Activated CD4-positive, alpha-beta T cell treated with anti-CD3 and anti-CD28 coated beads for 24 hours (primary cell): ENCODE results near the gene UCN2.
"Not testable (repeated sequence)": the region's sequence is repeated elsewhere in the genome, so short reads cannot be mapped to it uniquely, and the experiment has no call there.

Source experiments
- DNase-seq, 2 donors: peaks; one replicate each; pipeline ENCODE4 v3.0.0-alpha.2; 2020; ENCODE audit warnings: low read depth in 2 of 2

Gene UCN2

DNA sequence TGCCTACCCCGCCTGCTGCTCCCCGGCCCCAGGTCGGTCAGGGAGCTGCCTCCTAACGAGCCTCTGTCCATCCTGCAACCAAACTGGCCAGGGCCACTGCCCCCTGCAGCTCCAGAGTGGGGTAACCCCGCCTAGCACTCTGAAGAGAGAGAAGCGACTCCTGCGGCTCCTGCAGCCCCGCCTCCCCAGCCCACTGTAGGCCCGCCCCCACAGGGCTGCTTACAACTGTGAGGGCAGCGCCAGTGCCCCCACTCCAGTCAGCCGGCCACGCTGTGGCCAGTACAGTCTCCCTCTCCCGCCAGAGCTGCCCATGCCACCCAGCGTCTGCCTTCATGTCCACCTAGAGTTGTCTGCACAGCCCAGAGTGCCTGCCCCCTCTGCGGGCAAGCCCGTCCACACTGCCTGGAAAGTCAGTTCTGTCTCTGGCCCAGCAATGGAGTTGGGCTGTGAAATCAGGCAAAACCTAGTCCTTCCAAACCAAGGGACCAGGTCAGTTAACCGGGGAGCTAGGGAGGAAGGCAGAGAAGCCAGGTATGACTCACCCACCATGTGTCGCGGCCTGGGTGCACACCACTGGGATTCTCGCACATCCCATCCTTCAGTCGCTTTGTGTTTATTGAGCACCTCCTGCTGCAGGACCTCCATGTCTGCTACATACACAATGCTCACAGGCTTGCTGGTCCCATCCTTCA lies 2.4 kb downstream of the UCN2 start:
- no peak for DNase-seq

DNA sequence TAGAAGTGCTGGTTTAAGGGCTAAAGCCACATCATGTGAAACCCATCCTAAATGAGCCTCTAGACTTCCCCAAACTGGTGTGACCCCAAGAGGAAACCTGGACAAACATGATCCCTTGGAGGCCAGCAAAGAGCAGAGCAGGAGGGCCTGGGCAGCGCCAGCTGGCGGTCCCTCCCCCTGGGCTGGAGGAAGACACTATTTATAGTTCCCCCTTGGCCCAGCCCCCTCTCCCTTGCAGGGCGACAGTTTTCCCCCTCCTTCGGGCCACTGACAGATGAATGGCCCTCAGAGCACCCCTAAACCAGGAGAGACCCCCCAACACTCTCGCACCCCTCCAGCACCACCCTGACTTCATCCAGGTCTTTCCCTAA lies 2.9 kb downstream of the UCN2 start:
- no peak for DNase-seq

DNA sequence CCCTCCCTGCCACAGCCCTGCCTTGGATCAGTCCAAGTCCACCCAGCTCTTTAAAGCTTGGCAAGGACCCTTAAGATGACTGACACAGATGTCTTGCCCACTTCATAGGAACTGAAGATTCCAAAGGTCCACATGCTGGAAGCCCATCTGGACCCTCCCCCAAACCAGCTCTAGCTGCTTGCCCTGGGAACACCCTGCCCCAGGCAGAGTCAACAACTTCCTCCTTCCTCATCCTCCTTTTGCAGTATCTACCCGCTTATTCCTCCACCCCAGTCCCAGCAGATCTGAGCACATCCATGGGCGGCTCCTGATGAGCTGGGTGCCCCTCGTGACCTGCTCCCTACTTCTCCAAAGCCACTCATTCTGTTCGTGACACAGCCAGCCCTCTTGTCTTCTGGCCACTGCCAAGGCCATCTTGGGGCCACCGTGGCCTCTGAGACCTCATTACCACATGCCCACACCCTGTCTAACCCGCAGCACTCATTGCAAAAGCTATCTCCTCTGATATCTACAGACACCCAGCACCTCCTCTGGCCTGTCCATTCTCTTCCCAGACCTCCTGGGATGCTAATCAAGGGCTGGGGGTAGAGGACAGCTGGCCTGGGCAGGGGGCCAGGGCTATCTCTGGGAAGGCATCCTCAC lies 5.0 kb downstream of the UCN2 start:
- no peak for DNase-seq

DNA sequence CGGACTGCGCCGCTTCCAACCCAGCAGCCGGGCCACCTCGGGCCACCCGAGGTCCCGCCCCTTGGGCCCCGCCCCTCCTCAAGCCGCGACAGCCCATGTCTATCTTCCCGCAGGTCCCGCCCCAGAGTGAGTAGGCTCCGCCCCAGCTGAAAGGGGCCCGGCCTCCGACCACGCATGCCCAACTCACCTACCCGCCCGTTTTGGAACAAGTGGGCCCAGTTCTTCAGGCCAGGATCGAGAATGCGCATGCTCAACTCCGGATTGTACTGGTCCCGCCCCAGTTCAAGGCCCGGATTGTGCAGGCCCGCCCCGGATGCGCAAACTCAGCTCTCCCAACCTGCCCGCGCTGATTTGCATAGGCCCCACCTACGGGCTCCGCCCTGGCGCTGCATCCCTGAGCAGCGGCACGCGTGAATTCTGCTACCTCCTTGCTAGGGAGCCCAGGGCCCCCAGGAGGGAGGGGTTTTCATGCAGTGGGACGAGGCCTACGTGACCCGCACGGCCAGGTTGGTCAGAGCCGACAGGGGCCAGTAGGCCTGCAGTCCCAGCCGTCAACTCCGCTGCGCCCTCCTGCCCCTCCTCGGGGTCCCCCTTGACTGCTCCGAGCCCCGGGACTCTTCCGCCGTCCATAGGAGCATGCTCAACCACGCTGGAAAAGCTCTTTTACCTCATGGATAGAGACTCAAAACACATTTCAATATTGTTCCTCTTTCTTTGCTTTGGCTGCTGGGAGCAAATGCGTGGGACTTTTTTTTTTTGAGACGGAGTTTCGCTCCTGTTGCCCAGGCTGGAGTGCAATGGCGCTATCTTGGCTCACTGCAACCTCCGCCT lies 6.6 kb downstream of the UCN2 start, which contains the start of gene PFKFB4:
TSS of gene PFKFB4 (minus strand) at position 8 of the 831 bp plus-strand sequence. CDS start 26 bp downstream, outside the sequence.
- DNase-seq: peak; percentile 99

DNA sequence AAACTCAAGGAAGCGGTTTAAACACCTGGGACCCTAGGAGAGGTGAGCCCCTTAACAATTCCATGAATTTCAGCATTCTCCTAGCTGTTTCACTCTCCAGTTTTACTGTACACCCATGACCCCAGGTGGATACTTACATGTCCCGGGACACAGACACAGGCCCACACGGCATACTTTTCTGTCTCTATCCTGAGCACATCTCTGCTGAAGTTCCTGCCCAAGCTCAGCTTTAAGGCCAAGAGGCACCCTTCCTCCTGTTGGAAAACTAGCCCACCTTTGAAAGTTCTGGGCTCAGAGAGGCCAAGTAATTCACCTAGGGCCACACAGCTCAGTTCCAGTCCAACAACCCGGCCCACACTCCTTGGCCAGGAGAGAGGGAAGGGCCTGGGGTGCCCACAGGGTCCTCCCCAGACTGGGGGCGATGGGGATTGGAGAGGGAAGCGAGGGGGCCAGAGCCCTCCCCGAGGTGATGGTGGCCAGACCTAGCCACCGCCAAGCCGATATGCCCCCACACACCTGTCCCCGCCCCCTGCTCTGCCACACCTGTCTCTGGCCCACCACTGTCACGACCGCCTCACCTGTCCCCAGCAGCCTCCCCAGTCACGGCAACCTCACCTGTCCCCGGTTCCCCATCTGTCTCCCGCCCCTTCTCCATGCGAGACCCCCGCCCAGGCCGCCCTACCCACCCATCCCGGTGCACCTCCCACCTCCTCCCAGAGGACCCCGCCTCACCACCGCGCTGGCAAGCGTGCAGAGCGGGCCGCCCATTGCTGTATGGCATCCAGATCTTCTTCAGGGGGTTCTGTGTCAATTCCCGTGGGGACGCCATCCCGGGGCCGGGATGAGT lies 7.4 kb downstream of the UCN2 start:
- DNase-seq: peak in 1 of 2 donors; percentile 7

DNA sequence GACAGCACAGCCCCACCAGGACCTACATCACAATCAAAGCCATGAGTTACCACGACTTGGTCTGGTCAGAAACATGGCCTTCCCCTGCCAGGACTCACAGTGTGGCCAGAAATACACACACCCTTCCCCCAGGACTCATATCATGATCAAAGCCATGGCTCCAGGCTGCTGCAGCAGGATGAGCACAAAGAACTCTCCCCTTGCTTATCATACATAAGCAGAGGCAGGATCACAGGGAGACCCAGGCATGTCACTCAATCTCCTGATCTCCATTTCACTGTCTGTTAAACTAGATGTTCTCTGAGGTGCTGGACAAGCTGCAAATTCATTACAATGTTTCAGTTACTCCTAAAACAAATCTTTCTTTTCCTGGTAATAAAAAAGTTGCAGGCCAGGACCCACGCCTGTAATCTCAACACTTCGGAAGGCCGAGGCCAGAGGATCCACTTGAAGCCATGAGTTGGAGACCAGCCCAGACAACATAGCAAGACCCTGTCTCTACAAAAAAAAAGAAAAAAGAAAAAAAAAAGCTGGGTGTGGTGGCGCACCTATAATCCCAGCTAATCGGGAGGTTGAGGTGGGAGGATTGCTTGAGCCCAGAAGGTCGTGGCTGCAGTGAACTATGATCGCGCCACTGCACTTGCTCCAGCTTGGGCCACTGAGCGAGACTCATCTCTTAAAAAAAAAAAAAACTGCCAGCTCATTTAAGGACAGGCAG lies 8.2 kb downstream of the UCN2 start:
- DNase-seq: no peak

DNA sequence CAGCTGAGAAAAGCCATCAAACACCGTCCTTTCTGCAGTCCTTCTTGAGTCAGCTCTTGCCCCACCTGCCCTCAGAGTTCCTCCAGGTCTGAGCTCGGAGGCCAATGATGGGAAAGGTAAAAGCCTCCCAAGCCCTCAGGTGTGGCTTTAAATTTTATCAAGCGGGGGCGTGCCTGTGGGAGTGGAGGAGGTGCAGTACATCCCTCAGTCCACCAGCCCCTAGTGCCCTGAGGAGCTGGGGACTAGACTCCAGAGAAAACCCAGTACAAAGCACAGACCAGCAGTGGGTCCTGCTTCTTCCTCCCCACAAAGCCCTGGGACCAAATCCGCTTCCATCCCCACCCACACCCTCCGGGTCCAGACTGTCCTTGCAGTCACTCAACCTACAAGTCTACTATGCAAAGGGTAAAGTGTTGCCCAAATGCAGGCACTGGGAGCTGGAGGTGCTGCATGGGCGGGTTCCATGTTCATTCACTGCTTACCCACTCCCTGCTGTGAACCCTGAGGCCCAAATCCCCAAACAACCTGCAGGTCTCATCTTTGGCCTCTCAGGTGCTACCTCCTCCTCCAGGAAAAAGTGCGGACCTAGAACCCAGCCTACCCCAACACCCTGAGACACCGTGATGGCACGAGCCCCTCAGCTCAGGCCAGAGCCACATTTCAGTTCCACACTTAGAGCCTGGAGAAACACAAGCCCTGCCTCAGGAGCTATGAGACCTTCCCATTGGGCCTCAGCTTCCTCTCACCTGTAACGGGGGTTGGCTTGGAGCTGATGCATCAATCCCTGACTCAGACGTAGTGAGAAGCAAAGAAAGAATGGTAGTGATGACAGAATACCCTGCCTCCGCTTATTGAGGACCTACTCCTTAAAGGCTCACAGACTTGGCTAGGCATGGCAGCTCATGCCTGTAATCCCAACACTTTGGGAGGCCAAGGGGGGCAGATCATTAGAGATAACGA lies 9.4 kb downstream of the UCN2 start:
- no peak for DNase-seq

DNA sequence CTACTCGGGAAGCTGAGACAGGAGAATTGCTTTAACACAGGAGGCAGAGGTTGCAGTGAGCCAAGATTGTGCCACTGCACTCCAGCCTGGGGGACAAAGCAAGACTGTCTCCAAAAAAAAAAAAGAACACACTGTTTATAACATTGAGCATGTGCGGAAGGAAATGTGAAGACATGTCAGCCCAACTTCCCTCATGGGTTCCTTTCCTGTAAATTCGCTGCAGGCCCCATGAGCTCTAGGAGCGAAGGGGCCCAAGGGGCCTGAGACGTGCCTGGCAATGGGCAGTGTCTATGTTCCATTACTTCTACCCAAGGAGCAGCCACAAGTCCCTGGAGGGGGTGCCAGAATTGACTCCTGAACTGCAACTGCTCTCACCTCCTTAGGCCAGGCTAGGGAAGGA lies 10.2 kb downstream of the UCN2 start:
- no peak for DNase-seq

DNA sequence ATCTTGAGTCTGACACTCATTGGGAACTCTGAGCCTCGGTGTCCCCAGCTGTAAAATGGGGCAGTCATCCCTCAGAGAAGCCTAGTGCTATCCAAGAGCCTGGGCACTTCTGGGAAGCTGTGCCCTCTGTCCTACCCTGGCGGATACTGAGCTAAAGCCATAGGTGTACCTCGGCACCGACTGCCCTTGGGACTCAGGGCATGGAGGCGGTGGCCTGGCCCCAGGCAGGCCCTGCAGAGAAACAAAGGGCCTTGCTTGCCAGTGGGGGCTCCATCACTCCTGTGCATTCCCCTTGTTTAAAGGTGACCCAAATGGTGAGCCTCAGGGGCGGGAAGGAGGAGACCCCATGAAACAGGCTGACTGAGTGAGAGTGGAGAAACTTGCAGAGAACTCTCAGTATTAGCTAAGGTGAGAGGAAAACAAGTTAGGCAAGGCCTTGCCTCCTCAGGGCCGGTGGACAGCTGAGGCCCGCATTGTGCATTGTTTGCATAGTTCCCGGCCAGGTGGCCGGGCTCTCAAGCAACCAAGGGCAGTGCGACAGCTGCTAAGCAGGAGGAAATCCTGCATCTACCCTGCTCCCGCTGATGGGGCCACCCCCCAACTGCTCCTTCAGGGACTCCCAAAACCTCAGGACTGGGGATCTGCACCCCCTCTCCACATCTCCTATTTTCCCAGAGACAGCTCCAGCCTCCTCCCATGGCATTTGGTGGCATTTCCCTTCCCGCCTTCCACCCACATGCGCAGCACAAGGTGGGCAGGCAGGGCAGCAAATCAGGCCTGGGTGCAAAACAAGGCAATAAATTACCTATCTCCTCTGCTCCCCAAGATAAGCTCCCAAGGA lies 11.2 kb downstream of the UCN2 start:
- no peak for DNase-seq

DNA sequence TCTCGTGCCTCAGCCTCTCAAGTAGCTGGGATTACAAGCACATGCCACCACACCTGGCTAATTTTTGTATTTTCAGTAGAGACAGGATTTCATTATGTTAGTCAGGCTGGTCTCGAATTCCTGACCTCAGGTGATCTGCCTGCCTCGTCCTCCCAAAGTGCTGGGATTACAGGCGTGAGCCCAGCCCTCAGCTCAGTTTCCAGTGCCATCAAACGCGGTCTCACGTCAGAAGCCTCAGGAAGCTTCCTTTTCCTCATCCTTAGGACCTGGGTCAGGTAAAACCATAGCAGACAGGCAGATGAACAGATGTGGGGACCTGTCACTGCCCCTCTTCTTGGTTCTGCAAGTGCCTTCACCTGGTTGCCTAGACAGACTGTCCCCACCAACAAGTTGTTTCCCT lies 11.9 kb downstream of the UCN2 start:
- DNase-seq: not testable (repeated sequence)

DNA sequence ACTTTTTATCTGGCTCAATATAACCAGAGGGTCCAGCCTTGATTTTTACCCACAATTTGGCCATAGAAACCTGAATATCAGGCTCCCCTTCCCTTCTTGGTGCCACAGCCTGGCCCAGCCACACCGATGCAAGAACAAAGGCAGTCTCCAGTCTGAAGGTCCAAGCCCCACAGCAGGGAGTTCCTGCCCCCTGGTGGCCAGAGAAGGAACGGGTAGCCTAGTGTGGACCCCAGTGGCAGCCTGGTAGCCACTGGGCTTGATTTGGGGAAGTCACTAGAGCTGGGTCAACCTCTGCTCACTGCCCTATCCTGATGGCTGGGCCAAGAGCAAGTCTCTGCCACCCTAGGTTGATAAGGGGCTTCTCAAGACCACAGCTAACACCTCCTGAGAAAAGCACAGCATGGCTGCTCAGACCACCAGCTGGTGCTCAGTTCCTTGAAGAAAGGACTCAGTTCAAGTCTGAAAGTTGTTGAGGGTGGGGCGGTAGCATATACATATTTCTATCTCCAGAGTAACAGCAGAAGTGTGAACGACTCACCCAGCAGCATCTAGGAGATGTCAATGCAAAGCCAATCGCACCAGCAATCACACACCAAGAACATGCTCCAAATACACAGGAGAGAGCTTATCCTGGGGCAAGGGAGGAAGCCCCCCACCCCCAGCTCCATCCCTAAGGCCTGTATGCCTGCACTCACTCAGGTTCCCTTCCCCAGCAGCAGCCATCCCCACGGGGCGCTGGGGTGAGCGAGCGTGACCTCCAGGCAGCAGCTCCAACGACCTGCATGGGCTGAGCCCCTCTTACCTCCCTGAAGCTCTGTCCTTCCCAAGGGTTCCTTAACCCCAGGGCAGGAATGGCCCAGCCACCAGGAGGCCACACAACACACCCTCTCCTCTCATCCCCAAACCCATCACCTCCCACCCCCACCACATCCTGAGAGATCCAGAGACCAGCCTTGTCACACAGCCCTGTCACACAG lies 14.6 kb downstream of the UCN2 start:
- DNase-seq: peak; percentile 78 to 82

DNA sequence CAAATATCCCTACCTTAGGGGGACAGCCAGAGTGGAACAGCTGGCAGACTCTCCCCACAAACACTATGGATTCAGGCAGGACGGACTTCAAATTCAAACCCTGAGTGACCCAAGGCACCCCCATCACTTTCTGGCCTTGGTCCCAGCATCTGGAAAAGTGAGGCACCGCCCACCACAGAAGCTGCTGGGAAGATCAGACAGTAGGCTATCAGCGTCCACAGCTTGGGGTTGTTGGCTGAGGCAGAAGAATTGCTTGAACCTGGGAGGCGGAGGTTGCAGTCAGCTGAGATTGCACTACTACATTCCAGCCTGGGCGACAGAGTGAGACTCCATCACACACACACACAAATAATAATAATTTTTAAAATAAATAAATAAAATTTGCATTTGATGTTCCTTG lies 15.5 kb downstream of the UCN2 start:
- DNase-seq: no peak

DNA sequence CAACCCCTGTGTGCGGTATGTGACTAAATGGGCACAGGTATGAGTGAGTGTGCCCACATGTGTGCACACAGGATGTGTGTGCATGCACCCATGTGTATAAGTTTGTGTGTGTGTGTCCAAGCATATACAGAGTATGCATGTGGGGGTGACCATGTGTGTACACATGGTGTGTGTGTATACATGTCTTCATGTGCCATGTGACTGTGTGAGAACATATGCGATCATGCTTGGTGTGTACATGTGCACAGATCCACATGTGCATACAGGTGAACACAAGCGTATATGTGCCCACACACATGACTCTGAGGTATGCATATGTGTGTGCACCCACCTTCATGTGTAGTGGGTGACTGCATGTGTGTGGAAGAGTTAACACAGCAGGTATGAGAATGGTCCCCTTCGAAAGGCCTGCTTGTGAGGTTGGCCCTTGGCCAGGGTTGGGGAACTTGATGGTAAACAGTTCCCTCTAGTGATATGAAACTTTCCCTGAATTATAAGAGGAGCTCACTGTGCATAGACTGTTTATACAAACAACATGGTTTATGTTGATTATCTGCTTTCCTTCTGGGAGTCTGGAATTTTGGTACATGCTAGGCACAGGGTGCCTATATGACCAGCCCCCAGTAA lies 17.3 kb downstream of the UCN2 start:
- DNase-seq: no peak

DNA sequence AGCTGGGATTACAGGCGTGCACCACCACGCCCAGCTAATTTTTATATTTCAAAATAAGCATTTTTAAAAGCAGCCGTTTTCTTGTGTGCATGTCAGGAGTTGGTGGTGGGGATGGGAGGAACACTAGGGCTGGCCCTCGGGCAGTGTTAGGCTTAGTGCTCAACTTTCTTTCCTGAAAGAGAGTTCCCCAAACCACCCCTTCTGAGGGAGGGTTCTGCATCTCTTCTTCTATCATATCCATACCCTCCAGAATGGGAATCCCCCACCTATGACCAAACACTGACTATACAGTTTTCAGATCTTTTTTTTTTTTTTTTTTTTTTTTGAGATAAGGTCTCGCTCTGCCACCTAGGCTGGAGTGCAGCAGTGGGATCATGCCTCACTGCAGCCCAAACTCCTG lies 19.4 kb downstream of the UCN2 start:
- DNase-seq: no peak

DNA sequence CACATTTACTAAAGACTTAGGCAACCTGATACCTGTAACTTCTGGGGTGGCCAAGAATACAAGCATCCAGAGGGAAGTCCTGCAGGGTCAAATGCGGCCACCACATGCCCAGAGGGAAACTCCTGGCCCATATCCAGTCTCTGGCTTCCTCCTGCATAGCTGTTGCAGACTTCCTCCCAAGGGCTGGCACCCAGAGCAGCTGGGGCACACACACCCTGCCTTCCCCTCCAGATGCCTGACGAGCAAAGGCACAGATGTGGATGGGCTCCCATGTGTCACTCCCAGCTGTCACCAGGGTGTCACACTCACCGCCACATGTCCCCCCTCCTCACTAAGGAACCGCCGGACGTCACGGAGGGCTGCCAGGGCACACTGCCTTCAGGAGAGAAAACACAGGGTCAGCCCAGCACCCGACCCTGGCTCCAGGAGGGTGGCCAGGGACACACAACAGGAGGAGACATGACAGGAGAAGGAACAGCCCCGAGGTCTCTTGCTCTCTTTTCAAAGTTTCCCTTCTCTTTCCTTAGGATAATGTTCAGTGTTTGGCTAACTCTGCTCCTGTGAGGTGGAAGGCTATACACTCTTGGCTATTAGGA lies 20.2 kb downstream of the UCN2 start:
- no peak for DNase-seq

DNA sequence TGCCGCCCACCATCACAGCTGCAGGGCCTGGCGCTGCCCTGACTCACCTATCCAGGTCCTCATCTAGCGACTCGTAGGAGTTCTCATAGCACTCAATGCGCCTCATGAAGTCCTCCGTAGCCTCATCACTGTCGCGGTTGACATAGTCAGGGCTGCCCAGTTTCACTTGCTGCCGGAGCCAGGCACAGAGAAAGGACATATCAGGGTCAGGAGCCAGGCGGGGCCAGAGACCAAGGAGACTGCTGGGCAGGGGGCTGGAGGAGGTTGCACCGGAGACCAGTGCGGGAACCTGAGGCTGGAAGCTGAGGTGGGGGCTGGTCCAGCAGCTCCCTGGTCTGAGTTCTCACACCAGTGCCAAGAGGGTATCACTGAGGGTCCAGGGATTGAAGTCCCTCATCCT lies 25.1 kb downstream of the UCN2 start:
- no peak for DNase-seq

DNA sequence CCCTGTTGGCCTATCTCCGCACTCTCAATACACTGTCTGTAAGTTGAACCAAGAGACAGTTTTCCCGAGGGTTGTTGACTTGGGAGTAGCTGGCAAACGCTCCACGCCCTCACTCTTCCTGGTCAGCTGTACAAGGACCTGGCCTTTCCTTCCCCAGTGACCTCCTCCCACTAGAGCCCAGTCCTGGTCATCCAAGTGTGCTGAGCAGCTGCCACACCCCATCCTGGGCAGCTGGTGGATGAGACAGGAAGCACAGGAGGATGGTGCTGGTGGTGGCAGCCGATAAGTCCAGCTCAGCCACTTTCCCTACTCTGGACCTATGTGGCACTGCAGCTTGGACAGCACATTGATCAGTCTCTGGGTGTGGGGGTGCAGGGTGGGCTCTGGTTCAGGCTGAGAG lies 26.8 kb downstream of the UCN2 start:
- no peak for DNase-seq
